ENCODE results near the gene TOPBP1. TPM values are rescaled to one million over a fixed set of nuclear protein-coding genes. Genes with fewer than 3 reads are reported as not detected.

TOPBP1 gene
- total RNA-seq, 1 donor from 2014 or later = 18.1 TPM

- Mint-ChIP-seq H3K4me1 (ENCODE audit: low read depth) (peaks cover 64% of the 10 kb centered on the region), H3K9me3 (ENCODE audit: low read depth) (no peaks in the 10 kb centered on the region), H3K27ac (ENCODE audit: unreplicated experiment) (peak overlapping the region; percentile 95), H3K4me3 (ENCODE audit: unreplicated experiment) (no peak overlapping the region), H3K27me3 (ENCODE audit: low read depth) (no peaks in the 10 kb centered on the region), H3K36me3 (ENCODE audit: low read depth) (peaks cover 5% of the 10 kb centered on the region)
- no peak for TF ChIP-seq CTCF (IDR thresholded peaks at IDR 0.05)
- no peak for DNase-seq (ENCODE audit: low spot score)
Observed at GRCh38 chr3:133570937-133571320, 90.8 kb downstream of the TOPBP1 start.

GRCh38 chr3:133570139-133570936 lies 91.4 kb downstream of the TOPBP1 start:
- H3K4me3 Mint-ChIP-seq (ENCODE audit: unreplicated experiment) = no peak overlapping the region

GRCh38 chr3:133568294-133569014 lies 93.3 kb downstream of the TOPBP1 start:
- no peak for TF ChIP-seq CTCF (IDR thresholded peaks at IDR 0.05)
- H3K9me3 Mint-ChIP-seq (ENCODE audit: low read depth) = no peaks in the 10 kb centered on the region
- DNase-seq (ENCODE audit: low spot score) = no peak
- peak overlapping the region; percentile 14 for H3K27ac Mint-ChIP-seq (ENCODE audit: unreplicated experiment)
- H3K36me3 Mint-ChIP-seq (ENCODE audit: low read depth) = no peaks in the 10 kb centered on the region
- no peak overlapping the region for H3K4me3 Mint-ChIP-seq (ENCODE audit: unreplicated experiment)
- H3K27me3 Mint-ChIP-seq (ENCODE audit: low read depth) = no peaks in the 10 kb centered on the region
- peaks cover 59% of the 10 kb centered on the region for H3K4me1 Mint-ChIP-seq (ENCODE audit: low read depth)

More at GRCh38 chr3:133570139-133570936, 91.4 kb downstream of the TOPBP1 start:
- H3K27me3 Mint-ChIP-seq (ENCODE audit: low read depth) = no peaks in the 10 kb centered on the region
- H3K36me3 Mint-ChIP-seq (ENCODE audit: low read depth) = peaks cover 3% of the 10 kb centered on the region
- no peak for TF ChIP-seq CTCF (IDR thresholded peaks at IDR 0.05)
- H3K27ac Mint-ChIP-seq (ENCODE audit: unreplicated experiment) = peak overlapping the region; percentile 95
- DNase-seq (ENCODE audit: low spot score) = no peak
- H3K9me3 Mint-ChIP-seq (ENCODE audit: low read depth) = no peaks in the 10 kb centered on the region
- H3K4me1 Mint-ChIP-seq (ENCODE audit: low read depth) = peaks cover 58% of the 10 kb centered on the region

GRCh38 chr3:133563816-133564215 lies 97.9 kb downstream of the TOPBP1 start:
- TF ChIP-seq CTCF (IDR thresholded peaks at IDR 0.05) = no peak
- peaks cover 25% of the 10 kb centered on the region for H3K4me1 Mint-ChIP-seq (ENCODE audit: low read depth)
- H3K27me3 Mint-ChIP-seq (ENCODE audit: low read depth) = no peaks in the 10 kb centered on the region
- H3K36me3 Mint-ChIP-seq (ENCODE audit: low read depth) = no peaks in the 10 kb centered on the region
- no peaks in the 10 kb centered on the region for H3K9me3 Mint-ChIP-seq (ENCODE audit: low read depth)
- H3K27ac Mint-ChIP-seq (ENCODE audit: unreplicated experiment) = no peak overlapping the region
- no peak overlapping the region for H3K4me3 Mint-ChIP-seq (ENCODE audit: unreplicated experiment)
- no peak for DNase-seq (ENCODE audit: low spot score)

- Mint-ChIP-seq H3K4me3 (ENCODE audit: unreplicated experiment) (no peak overlapping the region), H3K27ac (ENCODE audit: unreplicated experiment) (peak overlapping the region; percentile 77), H3K36me3 (ENCODE audit: low read depth) (no peaks in the 10 kb centered on the region), H3K9me3 (ENCODE audit: low read depth) (peaks cover 2% of the 10 kb centered on the region), H3K4me1 (ENCODE audit: low read depth) (peaks cover 18% of the 10 kb centered on the region), H3K27me3 (ENCODE audit: low read depth) (no peaks in the 10 kb centered on the region)
- no peak for TF ChIP-seq CTCF (IDR thresholded peaks at IDR 0.05)
- DNase-seq (ENCODE audit: low spot score) = no peak
Observed at GRCh38 chr3:133563186-133563591, 98.6 kb downstream of the TOPBP1 start.
